B cell (primary cell): ENCODE data around the gene TBX6.

ENCODE experiments used
- EZH2 ChIP-seq: IDR thresholded peaks from 2 replicates; pipeline ENCODE4 v1.6.1; 2012; ENCODE audit warnings: borderline replicate concordance, low read depth, mild to moderate bottlenecking, moderate library complexity, low read length; ENCODE audit not compliant: insufficient read depth, poor library complexity, severe bottlenecking
- TF ChIP-seq, protein P1 (sequence below): fragments of 200-600 bp; IDR thresholded peaks from one replicate; pipeline ENCODE4 v1.8.0; 2022; ENCODE audit warnings: antibody characterized with exemption, mild to moderate bottlenecking

DNA sequence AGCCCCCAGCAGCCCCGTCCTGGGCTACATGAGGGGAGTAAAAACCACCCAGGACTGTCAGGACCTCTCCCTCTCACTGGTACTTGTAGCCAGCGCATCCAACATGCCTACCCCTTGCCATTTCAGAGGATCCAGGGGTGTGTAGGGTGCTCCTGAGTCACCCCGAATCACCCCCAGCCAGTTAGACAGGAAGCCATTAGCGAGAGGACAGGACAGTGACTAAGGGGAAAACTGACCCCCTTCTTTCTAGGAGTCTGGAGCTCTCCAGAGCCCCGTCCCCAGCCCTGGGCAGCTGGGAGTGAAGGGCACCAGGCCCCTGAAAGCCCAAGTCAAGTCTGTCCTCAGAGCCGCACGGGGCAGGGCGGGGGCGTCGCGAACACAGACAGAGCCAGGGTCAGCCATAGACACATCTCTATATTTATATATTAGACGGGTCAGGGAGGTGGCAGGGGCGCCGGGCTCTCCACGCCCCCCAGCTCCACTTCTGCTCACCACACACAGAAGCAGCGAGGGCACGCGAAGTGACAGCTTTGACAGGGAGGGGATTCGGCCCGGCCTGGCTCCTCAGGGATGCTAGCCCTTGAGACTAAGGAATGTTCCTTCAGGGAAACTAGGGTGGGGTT lies 22.1 kb upstream of the TBX6 start:
- TF ChIP-seq, protein P1, sequence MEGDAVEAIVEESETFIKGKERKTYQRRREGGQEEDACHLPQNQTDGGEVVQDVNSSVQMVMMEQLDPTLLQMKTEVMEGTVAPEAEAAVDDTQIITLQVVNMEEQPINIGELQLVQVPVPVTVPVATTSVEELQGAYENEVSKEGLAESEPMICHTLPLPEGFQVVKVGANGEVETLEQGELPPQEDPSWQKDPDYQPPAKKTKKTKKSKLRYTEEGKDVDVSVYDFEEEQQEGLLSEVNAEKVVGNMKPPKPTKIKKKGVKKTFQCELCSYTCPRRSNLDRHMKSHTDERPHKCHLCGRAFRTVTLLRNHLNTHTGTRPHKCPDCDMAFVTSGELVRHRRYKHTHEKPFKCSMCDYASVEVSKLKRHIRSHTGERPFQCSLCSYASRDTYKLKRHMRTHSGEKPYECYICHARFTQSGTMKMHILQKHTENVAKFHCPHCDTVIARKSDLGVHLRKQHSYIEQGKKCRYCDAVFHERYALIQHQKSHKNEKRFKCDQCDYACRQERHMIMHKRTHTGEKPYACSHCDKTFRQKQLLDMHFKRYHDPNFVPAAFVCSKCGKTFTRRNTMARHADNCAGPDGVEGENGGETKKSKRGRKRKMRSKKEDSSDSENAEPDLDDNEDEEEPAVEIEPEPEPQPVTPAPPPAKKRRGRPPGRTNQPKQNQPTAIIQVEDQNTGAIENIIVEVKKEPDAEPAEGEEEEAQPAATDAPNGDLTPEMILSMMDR = no peak
- TF ChIP-seq EZH2 = no peak
